Right ventricle myocardium superior (tissue), 1 donor: ENCODE data around the gene GABRR3. TPM values are rescaled to one million over a fixed set of nuclear protein-coding genes. Genes with fewer than 3 reads are reported as not detected.
"Not testable (repeated sequence)": the region's sequence is repeated elsewhere in the genome, so short reads cannot be mapped to it uniquely, and the experiment has no call there.

Source experiments
- ATAC-seq: fragments of 200-7000 bp; cut with Tn5 transposase; one replicate; pipeline ENCODE4 v1.9.1; 2020; ENCODE audit warnings: mild to moderate bottlenecking; ENCODE audit not compliant: poor library complexity
- DNase-seq: peaks from one replicate; pipeline ENCODE4 v3.0.0-alpha.2; 2020
- intact Hi-C: fragments of 100-400 bp; cut with DNase I; formaldehyde crosslinking; loops from one replicate; pipeline ENCODE4 v1.11.2; 2022
- total RNA-seq: library from RNA; stranded (reverse); fragmentation: NEBNext Ultra II Directional; extraction: Animal tissue kit (Norgen Biotek cat#: 25700); gene quantifications from one replicate; pipeline ENCODE4 v1.2.1, GENCODE V29; 2021
- donor health status: DM: no; HTN: yes; CAD: no; lungs with severe emphysema.

GABRR3 gene
- total RNA-seq, 1 donor from 2014 or later = not detected

GRCh38 chr3:98025392-98025945 lies 9.6 kb downstream of the GABRR3 start:
- ATAC-seq = no peak
- intact Hi-C loops = no loop called here
- DNase-seq = no peak

GRCh38 chr3:98022978-98023820 lies 11.9 kb downstream of the GABRR3 start:
- peak; percentile 92 for ATAC-seq
- DNase-seq = peak; percentile 95
- intact Hi-C loops = loop anchor here (2.0 kb wide), 1 partner anchor 228 kb away; no protein-coding TSS in a partner anchor

GRCh38 chr3:98021830-98022560 lies 13.1 kb downstream of the GABRR3 start:
- ATAC-seq = peak; percentile 91
- intact Hi-C loops = loop anchor here (2.0 kb wide), 1 partner anchor 227 kb away; no protein-coding TSS in a partner anchor
- no peak for DNase-seq

- no peak for ATAC-seq
These were observed 14.7 kb downstream of the GABRR3 start for GRCh38 chr3:98020412-98020811.

GRCh38 chr3:98018301-98018700 lies 16.8 kb downstream of the GABRR3 start:
- intact Hi-C loops = no loop called here
- DNase-seq (no peak), ATAC-seq (no peak)

More at GRCh38 chr3:98020412-98020811, 14.7 kb downstream of the GABRR3 start:
- intact Hi-C loops = no loop called here
- DNase-seq = no peak

- intact Hi-C loops = no loop called here
- ATAC-seq (no peak), DNase-seq (no peak)
These were observed 20.9 kb downstream of the GABRR3 start for GRCh38 chr3:98014268-98014585.

- peak; percentile 60 for ATAC-seq
- intact Hi-C loops = no loop called here
- no peak for DNase-seq
These were observed 21.5 kb downstream of the GABRR3 start for GRCh38 chr3:98013411-98014267.

GRCh38 chr3:98012979-98013378 lies 22.1 kb downstream of the GABRR3 start:
- intact Hi-C loops = no loop called here
- DNase-seq (no peak), ATAC-seq (peak; percentile 86)

GRCh38 chr3:98010883-98011449 lies 24.1 kb downstream of the GABRR3 start:
- intact Hi-C loops, DNase-seq, ATAC-seq: not testable (repeated sequence)

GRCh38 chr3:98010194-98010882 lies 24.8 kb downstream of the GABRR3 start:
- DNase-seq = no peak
- intact Hi-C loops = no loop called here
- ATAC-seq = no peak

GRCh38 chr3:98008855-98009254 lies 26.3 kb downstream of the GABRR3 start:
- DNase-seq = no peak
- intact Hi-C loops = no loop called here
- ATAC-seq = no peak

- DNase-seq = no peak
- intact Hi-C loops = no loop called here
- ATAC-seq = no peak
These were observed 29.7 kb downstream of the GABRR3 start for GRCh38 chr3:98005438-98005837.

GRCh38 chr3:98004721-98005120 lies 30.4 kb downstream of the GABRR3 start:
- ATAC-seq (no peak), DNase-seq (no peak)
- intact Hi-C loops = no loop called here

GRCh38 chr3:98003306-98003969 lies 31.7 kb downstream of the GABRR3 start:
- DNase-seq = no peak
- ATAC-seq = no peak
- intact Hi-C loops = no loop called here

GRCh38 chr3:98002717-98003116 lies 32.4 kb downstream of the GABRR3 start:
- DNase-seq (no peak), ATAC-seq (no peak)
- intact Hi-C loops = no loop called here

GRCh38 chr3:97999994-98000393 lies 35.1 kb downstream of the GABRR3 start:
- intact Hi-C loops = no loop called here
- ATAC-seq (no peak), DNase-seq (no peak)

GRCh38 chr3:97999103-97999502 lies 36.0 kb downstream of the GABRR3 start:
- no peak for ATAC-seq
- intact Hi-C loops = no loop called here
- no peak for DNase-seq
